ENCODE results near the gene FGG.

The FGG gene

DNA sequence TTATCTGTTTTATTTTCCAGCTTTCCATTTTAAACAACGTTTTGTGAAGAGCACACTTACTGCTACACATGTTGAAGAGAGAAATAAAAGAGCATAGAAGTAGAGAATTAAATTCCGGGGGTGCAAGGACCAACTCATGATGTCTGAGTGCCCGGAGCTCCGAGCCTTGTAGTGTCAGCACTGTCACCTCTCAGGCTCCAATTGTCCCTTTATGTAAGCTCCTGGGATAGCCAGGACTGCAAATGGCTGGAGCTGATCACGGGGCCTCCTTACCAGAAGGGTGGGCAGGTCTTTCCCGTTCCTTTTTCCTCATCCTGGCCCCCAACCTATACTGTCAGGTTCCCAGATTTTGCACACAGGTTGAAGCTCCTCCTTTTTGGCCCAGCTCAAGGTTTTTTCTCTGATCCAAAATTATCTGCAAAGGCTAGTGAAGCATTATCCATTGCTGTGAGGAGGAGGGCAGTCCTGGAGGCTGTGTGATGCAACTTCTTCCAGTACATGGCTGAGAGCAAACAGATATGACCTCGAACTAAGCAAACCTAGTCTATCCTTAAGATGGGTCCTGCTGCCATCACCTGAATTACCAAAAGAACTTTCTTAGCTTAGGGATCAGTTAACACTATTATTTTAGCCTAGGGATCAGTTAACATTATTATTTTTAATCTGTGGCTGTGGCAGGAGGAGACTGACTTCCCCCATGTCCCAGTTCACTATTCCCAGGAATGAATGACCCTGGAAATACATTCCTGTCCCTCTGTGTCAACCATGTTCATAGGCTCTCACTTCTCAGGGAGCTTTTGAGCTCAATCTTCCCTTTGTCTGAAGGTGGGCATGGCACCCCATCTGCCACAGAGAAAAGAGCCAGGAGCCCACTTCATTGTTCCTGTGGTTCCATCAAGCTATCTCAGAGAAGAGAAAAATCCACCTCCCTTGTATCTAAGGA lies at the start of gene FGG:
Gene FGG (minus strand): TSS at position 185 of the 943 bp plus-strand sequence. CDS start 47 bp downstream, at position 138.
- ChIA-PET CTCF (interaction anchor here (1.2 to 20.9 kb wide), 4 partner anchors 8 to 106 kb away, joined by 3 to 429 read pairs (median 4); partner anchors contain the start of genes FGB and PLRG1), POLR2A (no interaction called here)
- H3K36me3 ChIP-seq (ENCODE audit: control insufficient read depth in 2 of 2, insufficient read depth in 1 of 2, low read length in 2 of 2) = no peaks in the 10 kb centered on the region
- H3K27ac ChIP-seq (ENCODE audit: extremely low read depth, low read depth, low read length) = no peak within 1 kb of the TSS
- TF ChIP-seq ZNF19 (tag by site-specific recombination; IDR thresholded peaks at IDR 0.05; ENCODE audit: low read depth) (no peak), SETDB1 (IDR thresholded peaks at IDR 0.05; ENCODE audit: insufficient read length, low read length) (no peak), ZNF133 (tag by site-specific recombination; IDR thresholded peaks at IDR 0.05) (no peak)
- H3K4me1 ChIP-seq (ENCODE audit: control insufficient read depth, insufficient read depth, low read length) = no peaks in the 10 kb centered on the region
- no peaks in the 10 kb centered on the region for H3K9me3 ChIP-seq (ENCODE audit: control insufficient read depth, insufficient read depth, low read depth, low read length)
- H3K4me3 ChIP-seq (ENCODE audit: low read depth, low read length) = no peak within 1 kb of the TSS

DNA sequence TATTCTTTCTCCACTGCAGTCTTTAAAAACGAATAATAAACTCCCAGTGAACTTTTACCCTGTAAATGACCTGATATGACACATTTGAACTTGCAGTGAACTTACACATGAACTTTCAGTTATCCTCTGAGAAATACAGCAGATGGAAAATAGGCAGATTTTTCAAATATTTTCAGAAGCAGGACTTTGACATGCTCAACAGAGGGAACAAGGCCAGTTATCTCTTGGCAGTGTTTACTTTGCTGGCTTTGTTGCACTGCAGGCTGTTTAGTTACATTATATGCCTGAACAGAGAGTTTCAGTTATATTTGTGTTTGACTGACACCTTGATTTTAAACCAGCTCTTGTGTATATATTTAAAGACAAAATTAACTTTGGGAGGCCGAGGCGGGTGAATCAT lies 47.6 kb upstream of the FGG start:
- no peaks in the 10 kb centered on the region for H3K4me1 ChIP-seq (ENCODE audit: control insufficient read depth, insufficient read depth, low read length)
- H3K27ac ChIP-seq (ENCODE audit: extremely low read depth, low read depth, low read length) = no peak overlapping the region
- H3K36me3 ChIP-seq (ENCODE audit: control insufficient read depth in 2 of 2, insufficient read depth in 1 of 2, low read length in 2 of 2) = no peaks in the 10 kb centered on the region
- H3K4me3 ChIP-seq (ENCODE audit: low read depth, low read length) = no peak overlapping the region
- CTCF ChIA-PET = interaction anchor here (1.7 kb wide), 1 partner anchor 22 kb away, joined by 8 read pairs; no protein-coding TSS in a partner anchor
- no peak for TF ChIP-seq ZNF169 (tag by site-specific recombination; IDR thresholded peaks at IDR 0.05)
- TF ChIP-seq ZNF426 (tag by site-specific recombination; IDR thresholded peaks at IDR 0.05) = no peak
- TF ChIP-seq, protein P1, sequence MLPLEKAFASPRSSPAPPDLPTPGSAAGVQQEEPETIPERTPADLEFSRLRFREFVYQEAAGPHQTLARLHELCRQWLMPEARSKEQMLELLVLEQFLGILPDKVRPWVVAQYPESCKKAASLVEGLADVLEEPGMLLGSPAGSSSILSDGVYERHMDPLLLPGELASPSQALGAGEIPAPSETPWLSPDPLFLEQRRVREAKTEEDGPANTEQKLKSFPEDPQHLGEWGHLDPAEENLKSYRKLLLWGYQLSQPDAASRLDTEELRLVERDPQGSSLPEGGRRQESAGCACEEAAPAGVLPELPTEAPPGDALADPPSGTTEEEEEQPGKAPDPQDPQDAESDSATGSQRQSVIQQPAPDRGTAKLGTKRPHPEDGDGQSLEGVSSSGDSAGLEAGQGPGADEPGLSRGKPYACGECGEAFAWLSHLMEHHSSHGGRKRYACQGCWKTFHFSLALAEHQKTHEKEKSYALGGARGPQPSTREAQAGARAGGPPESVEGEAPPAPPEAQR (tag by site-specific recombination; IDR thresholded peaks at IDR 0.05) = no peak
- no peak for TF ChIP-seq WT1 (tag by site-specific recombination; IDR thresholded peaks at IDR 0.05)
- TF ChIP-seq, protein P2, sequence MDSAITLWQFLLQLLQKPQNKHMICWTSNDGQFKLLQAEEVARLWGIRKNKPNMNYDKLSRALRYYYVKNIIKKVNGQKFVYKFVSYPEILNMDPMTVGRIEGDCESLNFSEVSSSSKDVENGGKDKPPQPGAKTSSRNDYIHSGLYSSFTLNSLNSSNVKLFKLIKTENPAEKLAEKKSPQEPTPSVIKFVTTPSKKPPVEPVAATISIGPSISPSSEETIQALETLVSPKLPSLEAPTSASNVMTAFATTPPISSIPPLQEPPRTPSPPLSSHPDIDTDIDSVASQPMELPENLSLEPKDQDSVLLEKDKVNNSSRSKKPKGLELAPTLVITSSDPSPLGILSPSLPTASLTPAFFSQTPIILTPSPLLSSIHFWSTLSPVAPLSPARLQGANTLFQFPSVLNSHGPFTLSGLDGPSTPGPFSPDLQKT (IDR thresholded peaks at IDR 0.05; ENCODE audit: borderline replicate concordance, low read depth, low read length) = no peak
- no peak for TF ChIP-seq SP2 (tag by site-specific recombination; IDR thresholded peaks at IDR 0.05)
- TF ChIP-seq ZNF701 (tag by site-specific recombination; IDR thresholded peaks at IDR 0.05) = no peak
- TF ChIP-seq YY2 (tag by site-specific recombination; IDR thresholded peaks at IDR 0.05) = no peak
- TF ChIP-seq OVOL3 (tag by site-specific recombination; IDR thresholded peaks at IDR 0.05) = no peak
- TF ChIP-seq ZNF248 (tag by site-specific recombination; IDR thresholded peaks at IDR 0.05) = no peak
- no peak for TF ChIP-seq ZIC2 (tag by site-specific recombination; IDR thresholded peaks at IDR 0.05)
- TF ChIP-seq, protein P3, sequence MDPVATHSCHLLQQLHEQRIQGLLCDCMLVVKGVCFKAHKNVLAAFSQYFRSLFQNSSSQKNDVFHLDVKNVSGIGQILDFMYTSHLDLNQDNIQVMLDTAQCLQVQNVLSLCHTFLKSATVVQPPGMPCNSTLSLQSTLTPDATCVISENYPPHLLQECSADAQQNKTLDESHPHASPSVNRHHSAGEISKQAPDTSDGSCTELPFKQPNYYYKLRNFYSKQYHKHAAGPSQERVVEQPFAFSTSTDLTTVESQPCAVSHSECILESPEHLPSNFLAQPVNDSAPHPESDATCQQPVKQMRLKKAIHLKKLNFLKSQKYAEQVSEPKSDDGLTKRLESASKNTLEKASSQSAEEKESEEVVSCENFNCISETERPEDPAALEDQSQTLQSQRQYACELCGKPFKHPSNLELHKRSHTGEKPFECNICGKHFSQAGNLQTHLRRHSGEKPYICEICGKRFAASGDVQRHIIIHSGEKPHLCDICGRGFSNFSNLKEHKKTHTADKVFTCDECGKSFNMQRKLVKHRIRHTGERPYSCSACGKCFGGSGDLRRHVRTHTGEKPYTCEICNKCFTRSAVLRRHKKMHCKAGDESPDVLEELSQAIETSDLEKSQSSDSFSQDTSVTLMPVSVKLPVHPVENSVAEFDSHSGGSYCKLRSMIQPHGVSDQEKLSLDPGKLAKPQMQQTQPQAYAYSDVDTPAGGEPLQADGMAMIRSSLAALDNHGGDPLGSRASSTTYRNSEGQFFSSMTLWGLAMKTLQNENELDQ (tag by site-specific recombination; IDR thresholded peaks at IDR 0.05; ENCODE audit: low read depth) = no peak
- TF ChIP-seq ZNF214 (tag by site-specific recombination; IDR thresholded peaks at IDR 0.05; ENCODE audit: borderline replicate concordance) = no peak
- TF ChIP-seq, protein P4, sequence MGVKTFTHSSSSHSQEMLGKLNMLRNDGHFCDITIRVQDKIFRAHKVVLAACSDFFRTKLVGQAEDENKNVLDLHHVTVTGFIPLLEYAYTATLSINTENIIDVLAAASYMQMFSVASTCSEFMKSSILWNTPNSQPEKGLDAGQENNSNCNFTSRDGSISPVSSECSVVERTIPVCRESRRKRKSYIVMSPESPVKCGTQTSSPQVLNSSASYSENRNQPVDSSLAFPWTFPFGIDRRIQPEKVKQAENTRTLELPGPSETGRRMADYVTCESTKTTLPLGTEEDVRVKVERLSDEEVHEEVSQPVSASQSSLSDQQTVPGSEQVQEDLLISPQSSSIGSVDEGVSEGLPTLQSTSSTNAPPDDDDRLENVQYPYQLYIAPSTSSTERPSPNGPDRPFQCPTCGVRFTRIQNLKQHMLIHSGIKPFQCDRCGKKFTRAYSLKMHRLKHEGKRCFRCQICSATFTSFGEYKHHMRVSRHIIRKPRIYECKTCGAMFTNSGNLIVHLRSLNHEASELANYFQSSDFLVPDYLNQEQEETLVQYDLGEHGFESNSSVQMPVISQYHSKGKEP (tag by site-specific recombination; IDR thresholded peaks at IDR 0.05) = no peak
- TF ChIP-seq ZNF37A (tag by site-specific recombination; IDR thresholded peaks at IDR 0.05) = no peak
- POLR2A ChIA-PET = no interaction called here
- H3K9me3 ChIP-seq (ENCODE audit: control insufficient read depth, insufficient read depth, low read depth, low read length) = no peaks in the 10 kb centered on the region

Measured in HEK293 (cell line).